ENCODE measurements around the gene DRAM1.
A peak's percentile ranks its signal among the peaks of the same experiment; 100 is the strongest.
"Not testable (repeated sequence)": the region's sequence is repeated elsewhere in the genome, so short reads cannot be mapped to it uniquely, and the experiment has no call there.

DRAM1 gene

DNA sequence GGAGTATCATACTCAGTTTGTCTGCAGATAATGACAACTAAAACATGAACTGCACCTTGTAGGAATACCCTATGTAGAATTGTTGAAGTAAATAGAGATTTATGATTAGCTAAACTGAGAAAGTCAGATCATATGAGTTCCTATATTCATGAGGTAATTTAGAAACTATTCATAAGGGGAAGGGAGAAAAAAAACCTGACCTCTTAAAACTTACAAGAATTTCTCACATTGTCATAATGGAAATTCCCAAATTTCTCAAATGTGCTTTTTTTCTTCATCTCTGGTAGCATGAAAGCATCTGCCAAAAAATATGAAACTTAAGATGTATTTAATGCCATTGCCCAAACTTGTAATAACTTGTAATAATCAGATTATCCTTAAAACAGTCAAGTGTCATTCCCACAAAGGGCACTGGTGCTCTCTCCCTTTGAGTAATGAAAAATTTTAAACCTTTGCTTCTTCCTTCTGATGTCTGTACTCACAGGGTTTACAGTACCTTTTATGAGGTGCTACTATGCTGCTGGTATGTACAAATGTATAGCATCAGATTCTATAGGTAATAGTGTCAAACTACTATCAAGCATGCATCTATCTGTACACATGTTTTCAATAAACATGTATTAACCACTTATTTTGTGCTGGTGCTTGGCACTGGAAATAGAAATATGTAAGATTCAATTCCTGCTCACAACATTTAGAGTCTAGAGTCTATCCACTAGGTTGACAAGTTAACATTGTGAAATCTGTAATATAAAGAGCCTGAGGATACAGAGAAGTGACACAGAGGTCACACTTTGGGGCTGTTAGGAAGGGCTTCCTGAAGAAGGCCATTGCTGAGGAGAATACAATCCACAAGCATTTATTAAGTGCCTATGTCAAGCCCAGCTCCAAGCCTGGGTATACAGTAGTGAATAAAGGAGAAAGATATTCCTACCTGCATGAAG is 17.4 kb upstream of the DRAM1 start:
- peak in 1 of 2 experiments; percentile 22 for DNase-seq (ENCODE audit: low read depth in 2 of 2)

DNA sequence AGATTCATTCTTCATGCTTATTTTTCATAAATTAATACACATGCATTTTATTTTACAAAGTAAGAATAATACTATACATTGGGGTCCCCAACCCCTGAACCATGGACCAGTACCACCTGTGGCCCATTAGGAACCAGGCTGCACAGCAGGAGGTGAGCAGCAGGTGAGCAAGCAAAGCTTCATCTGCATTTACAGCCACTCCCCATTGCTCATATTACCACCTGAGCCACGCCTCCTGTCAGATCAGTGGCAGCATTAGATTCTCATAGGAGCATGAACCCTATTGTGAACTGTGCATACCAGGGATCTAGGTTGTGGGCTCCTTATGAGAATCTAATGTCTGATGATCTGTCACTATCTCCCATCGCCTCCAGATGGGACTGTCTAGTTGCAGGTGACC is 15.7 kb upstream of the DRAM1 start:
- not testable (repeated sequence) for DNase-seq (ENCODE audit: low read depth in 2 of 2)

DNA sequence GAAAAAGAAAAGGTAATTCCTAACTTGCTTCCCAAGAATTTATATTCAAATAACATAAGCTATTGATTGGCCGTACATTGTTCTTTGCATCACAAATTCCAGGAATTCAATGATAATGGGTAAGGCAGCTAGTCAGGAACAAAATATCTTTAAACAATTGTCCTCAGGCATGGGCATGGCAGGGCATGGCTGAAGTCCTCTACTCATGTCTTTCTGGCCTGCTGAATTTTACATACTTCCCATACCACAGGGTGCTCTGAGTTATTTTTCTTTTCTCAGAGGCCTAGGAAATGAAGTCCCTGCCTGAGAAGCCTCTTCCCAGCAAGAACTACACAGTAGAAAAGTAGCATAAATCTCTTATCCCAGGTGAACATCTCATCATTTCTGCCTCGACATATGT is 15.1 kb upstream of the DRAM1 start:
- no peak for DNase-seq (ENCODE audit: low read depth in 2 of 2)

DNA sequence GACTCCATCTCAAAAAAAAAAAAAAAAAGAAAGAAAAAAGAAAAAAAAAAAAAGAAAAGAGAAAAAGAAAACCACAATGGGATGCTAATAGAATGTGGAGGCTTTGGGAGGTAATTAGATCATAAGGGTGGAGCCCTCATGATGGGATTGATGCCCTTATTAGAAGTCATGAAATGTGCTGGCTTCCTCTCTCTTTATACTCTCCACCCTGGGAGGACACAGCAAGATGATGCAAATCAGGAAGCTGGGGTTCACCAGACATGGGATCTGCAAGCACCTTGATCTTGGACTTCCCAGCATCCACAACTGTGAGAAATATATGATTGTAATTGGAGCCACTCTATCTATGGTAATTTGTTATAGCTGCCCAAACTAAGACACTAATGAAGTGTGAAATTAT is 13.4 kb upstream of the DRAM1 start:
- DNase-seq (ENCODE audit: low read depth in 2 of 2): no peak

DNA sequence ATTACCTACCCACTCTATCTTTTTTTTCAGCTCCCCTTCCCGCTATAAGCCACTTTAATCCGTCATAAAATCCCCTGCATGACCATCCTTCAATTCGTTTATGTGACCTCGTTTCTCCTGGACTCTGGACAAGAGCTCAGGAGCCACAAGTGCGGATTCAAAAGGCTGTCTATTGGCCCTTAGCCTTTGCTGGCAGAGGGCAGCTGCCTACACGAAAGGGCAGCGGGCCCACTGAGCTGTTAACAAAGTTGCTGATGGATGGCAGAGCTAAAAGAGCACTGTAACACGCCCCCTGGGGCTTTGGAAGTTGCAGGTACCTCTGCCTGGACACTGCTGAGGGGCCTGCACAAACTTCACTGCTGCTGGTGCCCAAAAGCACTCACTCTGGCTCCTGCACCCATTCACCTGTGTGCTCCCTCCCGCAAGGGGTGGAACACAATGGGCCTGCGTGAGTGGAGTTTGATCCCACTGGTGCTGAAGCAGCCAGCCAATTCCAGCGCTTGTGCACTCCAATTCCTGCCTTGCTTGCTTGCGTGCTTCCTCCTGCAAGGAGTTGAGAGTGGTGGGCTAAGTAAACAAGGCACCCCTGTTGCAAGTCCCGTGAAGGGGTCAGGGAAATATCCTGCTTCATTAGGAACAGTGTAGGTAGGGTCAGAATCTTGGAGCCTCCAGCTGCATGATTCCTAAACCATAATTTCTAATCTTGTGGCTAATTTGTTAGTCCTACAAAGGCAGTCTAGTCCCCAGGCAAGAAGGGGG is 10.6 kb upstream of the DRAM1 start:
- DNase-seq (ENCODE audit: low read depth in 2 of 2): no peak

DNA sequence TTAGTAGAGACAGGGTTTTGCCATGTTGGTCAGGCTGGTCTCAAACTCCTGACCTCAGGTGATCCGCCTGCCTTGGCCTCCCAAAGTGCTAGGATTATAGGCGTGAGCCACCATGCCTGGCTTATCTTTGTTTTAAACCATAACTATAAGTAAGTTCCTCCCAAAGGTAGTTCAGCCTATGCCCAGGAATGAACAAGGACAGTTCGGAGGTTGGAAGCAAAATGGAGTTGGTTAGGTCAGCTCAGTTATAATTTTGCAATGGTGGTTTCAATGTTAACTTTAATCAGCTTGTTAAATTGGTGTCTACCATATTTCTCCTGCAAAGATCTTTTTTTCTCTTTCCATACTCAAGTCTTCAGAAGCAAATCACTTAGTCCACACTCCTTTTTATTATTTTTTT is 9.8 kb upstream of the DRAM1 start:
- not testable (repeated sequence) for DNase-seq (ENCODE audit: low read depth in 2 of 2)

DNA sequence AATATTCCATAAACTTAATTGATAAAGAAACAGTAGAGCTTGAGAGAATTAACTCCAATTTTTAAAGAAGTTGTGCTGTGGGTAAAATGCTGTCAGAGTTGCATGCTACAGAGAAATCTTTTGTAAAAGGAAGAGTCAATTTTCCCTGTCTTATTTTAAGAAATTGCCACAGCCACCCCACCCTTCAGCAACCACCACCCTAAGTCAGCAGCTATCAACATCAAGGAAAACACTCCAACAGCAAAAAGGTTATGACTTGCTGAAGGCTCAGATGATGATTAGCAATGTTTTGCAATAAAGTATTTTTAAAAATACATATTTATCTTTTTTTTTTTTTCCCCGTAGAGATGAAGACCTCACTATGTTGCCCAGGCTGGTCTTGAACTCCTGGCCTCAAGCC is 6.5 kb upstream of the DRAM1 start:
- DNase-seq (ENCODE audit: low read depth in 2 of 2): no peak

DNA sequence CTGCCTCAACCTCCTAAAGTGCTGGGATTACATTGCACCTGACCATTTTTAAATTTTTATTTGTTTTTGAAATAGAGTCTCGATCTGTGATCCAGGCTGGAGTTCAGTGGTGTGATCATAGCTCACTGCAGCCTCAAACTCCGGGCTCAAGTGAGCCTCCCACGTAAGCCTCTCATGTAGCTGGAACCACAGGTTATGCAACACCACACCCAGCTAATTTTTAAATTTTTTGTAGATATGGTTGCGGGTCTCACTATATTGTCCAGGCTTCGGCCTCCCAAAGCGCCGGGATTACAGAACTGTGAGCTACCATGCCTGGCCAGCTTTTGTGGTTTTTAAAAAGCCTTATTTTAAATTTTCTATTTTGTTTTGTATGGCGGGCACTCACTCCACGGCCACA is 2.2 kb upstream of the DRAM1 start:
- no peak for DNase-seq (ENCODE audit: low read depth in 2 of 2)

DNA sequence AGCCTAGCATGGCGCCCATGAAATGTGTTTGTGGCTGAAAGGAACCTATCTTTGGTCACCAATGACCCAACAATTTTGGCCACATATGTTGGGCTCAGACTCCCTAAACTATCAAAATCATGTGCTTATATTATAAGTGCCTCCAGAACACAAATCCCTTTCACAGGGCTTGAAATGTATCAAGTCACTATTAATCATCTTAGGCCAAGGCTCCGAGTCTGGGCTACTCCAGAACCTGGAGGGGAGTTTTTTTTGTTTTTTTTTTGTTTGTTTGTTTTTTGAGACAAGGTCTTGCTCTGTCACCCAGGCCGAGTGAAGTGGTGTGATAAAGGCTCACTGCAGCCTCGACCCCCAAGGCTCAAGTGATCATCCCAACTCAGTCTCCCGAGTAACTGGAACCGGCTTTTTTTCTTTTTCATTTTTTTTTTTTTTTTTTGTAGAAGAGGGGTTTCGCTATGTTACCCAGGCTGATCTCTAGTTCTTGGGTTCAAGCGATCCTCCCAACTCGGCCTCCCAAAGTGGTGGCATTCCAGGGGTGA is 989 bp upstream of the DRAM1 start:
- DNase-seq (ENCODE audit: low read depth in 2 of 2): no peak

DNA sequence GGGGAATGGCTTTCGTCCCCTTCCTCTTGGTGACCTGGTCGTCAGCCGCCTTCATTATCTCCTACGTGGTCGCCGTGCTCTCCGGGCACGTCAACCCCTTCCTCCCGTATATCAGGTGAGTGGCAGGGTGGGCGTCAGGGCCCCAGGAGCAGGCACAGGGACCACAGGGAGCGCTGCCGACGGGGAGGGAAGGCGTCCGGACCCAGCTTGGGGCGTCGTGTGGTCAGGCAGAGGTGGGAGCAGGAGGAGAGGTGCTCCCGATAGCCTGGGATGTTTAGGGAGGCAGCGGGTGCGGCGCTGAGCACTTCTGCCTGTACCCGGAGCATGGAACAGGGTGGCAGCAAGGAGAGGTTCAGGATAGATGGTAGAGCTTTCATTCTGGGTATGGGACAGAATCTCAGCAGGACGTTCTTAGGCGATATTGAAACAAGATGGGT is 444 bp downstream of the DRAM1 start:
- DNase-seq (ENCODE audit: low read depth in 2 of 2): no peak

DNA sequence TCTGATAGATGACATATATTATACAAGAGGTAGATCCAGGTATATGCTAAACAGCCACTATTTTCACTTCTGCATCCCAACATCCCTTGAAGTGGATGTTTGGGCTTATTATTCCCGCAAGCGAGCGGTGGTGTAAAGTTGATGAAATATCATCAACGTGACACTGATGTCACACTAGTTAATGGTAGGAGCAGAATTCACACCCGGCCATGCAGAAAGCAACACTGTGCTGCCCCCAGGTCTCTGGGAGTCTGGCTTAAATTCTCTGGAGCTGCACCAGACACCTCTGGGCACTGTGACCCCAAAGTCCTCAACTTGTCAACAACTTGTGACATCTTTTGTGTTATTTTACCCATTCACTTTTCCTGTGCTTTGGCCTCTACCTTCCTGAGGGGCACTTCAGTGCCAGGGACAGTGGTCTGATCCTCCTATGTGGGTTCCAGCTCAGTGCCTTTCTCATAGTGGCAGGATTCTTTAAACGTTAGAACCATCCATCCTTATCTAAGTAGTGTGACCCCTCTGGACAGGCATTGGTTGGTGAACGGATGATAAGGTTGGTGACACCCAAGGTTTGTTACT is 952 bp downstream of the DRAM1 start:
- no peak for DNase-seq (ENCODE audit: low read depth in 2 of 2)

DNA sequence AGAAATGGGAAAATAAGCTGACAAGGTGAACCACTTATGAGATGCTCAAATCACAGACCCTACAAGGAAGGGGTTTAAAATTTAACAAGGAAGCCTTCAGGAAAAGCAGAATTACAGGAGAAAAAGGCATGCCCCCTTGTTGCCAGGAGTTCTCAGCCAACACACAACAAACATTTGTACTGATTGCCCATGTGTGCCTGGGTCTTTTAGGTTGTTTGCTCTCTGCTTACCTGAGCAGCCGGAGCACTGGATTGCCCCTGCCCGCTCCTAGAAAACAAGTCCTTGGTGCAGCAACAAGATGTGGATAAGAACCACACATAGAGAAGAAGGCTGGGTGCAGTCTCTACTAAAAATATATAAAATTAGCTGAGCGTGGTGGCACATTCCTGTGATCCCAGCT is 3.4 kb downstream of the DRAM1 start:
- DNase-seq (ENCODE audit: low read depth in 2 of 2): no peak

DNA sequence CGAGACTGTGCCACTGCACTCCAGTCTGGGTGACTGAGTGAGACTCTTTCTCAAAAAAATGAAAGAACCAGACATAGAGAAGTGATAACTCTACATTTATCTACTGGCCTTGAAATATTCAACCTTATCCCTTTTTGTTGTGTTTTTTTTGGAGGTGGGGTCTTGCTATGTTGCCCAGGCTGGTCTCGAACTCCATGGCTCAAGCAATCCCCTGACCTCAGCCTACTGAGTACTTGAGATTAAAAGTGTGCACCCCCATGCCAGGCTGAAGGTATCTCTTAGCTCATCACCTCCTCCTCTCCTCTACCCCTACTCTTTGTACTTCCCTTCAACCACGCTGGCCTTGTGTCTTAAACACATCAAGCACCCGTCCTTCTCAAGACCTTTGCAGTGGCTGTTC is 3.8 kb downstream of the DRAM1 start:
- DNase-seq (ENCODE audit: low read depth in 2 of 2): no peak

DNA sequence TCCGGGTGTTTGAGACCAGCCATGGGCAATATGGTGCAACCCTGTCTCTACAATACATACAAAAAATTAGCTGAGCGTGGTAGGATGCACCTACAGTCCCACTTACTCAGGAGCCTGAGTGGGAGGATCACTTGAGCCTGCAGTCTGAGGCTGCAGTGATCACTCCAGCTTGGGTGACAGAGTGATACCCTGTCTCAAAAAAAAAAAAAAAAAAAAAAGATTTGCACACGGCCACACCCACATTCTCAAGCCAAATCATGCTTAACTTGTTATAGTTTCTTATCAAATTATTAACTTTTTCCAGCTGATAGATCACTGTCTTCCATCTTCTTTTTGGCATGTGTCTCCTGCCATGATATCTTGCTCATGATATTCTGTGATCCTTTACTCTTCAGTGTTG is 6.8 kb downstream of the DRAM1 start:
- DNase-seq (ENCODE audit: low read depth in 2 of 2): no peak

DNA sequence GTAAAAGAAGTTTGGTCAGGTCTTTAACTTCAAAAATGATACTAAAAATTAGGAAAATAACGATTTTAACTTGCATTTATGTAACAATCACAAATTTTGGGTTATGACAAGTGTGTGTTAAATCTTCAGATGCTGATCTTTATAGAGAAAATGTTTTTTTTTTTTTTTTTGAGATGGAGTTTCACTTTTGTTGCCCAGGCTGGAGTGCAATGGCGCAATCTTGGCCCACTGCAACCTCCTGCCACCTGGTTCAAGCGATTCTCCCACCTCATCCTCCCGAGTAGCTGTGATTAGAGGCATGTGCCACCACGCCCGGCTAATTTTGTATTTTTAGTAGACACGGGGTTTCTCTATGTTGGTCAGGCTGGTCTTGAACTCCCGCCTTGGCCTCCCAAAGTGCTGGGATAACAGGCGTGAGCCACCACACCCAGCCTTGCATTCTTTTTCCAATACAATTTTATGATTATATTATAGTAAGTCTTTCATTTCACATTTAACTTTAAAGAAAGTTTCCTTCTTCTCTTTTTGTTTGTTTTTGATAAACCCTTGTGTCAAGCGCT is 7.5 kb downstream of the DRAM1 start:
- not testable (repeated sequence) for DNase-seq (ENCODE audit: low read depth in 2 of 2)

DNA sequence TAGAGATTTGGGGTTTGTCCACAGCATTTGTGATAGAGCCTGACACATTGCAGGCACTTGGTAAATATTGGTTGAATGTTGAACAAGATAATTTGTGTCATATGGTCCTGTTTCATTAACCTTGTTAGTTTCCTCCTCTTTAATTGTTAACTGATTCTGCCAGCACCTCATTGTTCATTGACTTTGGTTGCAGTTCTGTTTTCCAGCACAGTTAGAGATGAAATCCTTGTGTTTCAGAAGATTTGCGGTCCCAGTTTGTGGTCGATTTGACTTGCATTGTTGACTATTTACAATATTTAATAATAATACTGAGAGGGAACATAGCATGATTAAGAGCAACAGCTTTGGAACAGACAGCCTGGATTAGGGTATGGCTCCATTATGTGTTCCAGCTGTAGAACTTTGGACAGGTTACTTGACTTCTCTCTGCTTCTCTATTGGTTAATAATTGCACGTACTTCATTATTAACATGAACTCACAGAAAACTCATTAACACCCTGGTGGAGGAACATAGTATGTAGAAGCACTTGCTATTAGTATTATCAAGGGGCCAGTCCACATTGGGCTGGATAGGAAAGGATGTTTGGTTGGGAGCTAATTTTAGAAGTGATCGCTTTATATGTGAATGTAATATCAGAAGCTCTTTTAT is 8.7 kb downstream of the DRAM1 start:
- DNase-seq (ENCODE audit: low read depth in 2 of 2): no peak

DNA sequence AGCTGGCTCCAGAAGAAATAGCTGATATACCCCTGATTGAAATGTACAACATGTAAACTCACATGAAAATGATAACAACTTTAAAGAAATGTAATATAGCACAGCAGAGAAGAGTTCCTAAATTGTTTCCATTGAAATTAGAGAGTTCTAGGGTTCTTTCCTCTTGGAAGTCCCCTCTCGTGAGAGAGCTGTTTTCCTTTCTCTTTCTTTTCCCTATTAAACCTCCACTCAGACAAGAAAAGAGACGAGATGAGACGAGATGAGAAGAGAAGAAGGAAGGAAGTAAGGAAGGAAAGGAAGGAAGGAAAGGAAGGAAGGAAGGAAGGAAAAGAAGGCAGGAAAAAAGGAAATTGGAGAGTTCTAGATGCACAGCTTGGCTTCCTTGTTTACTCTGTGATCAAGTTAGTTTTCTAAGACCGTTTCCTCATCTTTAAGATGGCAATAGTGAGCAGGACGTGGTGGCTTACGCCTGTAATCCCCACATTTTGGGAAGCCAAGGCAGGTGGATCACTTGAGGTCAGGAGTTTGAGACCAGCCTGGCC is 11.9 kb downstream of the DRAM1 start:
- no peak for DNase-seq (ENCODE audit: low read depth in 2 of 2)

DNA sequence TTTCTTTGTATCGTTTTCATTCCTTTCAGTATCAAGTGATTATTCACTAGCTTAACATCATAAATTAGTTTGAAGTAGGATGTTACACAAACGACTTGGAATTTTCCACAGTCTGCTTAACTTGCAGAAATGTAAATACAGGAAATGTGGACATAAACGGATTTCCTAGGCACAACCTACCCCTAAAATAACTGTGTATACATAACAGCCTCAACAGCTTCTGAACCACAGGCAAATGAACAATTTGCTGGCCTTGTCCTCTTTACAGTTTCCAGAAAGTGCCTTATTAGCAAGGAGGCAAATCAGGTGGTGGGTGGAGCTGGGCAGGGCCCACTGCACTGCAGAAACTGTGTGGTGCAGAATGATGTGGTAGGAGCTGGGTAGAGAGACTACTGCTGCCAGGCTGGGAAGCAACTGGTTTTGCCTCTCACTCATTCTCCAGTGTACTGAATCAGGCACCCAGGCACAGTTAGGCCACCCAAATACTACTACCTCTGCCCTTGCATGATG is 14.1 kb downstream of the DRAM1 start:
- peak; percentile 76 to 80 for DNase-seq (ENCODE audit: low read depth in 2 of 2)

DNA sequence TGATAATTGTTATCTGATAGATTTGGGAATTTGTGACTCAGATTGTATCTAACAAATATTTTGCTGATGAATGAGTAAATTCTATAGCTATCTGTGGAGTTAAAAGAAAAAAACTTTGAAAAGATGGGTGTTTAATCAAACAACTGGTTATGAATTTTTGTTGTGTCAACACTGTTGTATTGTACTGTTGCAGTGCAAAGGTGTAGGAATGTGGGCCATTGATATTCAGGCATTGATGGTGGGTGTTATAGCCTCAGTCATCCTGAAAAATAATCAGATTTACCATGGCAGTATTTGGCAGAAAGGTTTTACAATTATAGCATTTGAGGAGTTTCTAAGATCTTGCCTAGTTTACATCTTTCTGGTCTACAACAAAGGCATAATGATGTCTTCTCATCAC is 15.4 kb downstream of the DRAM1 start:
- no peak for DNase-seq (ENCODE audit: low read depth in 2 of 2)

DNA sequence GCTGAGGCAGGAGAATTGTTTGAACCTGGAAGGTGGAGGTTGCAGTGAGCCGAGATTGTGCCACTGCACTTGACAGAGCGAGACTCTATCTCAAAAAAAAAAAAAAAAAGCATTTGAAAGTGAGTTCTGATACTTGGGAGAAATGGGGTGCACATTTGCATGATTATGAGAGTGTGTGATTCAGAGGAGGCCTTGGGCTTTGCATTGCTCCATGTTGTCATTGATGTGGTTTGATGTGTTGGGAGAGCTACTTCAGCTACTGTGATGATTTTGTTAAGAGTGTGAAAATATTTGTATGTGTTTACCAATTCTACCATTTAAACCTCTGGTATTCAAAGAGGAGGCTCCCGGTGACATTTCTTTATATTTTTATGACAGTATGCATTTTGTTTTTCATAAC is 24.4 kb downstream of the DRAM1 start:
- DNase-seq (ENCODE audit: low read depth in 2 of 2): no peak

DNA sequence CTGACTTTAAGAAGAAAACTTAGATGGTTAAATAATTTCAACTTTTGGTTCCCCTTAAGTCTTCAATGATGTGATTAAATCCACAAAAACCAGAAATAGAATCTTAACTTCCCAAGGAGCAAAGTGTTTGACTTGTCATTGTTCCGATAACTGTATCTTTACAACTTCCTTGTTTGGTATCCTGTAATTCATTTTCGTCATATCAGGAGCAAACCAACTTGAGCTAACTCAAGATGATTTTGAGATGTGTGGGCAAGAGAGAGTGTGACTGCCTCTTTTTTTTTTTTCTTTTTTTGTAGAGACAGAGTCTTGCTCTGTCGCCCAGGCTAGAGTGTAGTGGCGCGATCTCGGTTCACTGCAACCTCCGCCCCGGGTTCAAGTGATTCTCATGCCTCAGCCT is 25.3 kb downstream of the DRAM1 start:
- no peak for DNase-seq (ENCODE audit: low read depth in 2 of 2)

Measured in fibroblast of skin of left quadriceps (primary cell).